Prostate gland (tissue), 2 donors: ENCODE results near the gene FCMR. TPM values are rescaled to one million over a fixed set of nuclear protein-coding genes. Genes with fewer than 3 reads are reported as not detected.

Experiments used
- DNase-seq: peaks from one replicate; pipeline ENCODE4 v3.0.0-alpha.2; 2019; ENCODE audit warnings: low spot score
- H3K27ac ChIP-seq, 2 donors: fragments of 200-600 bp; sonication (generic); 2 replicates each; pipeline ENCODE4 v1.5.1; 2017 to 2019
- H3K27me3 ChIP-seq: fragments of 200-600 bp; sonication (generic); replicated peaks from 2 replicates; pipeline ENCODE4 v1.5.1; 2019; ENCODE audit not compliant: insufficient read depth
- H3K36me3 ChIP-seq, 2 donors: fragments of 200-600 bp; sonication (generic); 1 replicate in 1 of 2; 2 replicates in 1 of 2; pipeline versions ENCODE4 v1.5.1 to v1.8.1; 2017 to 2019
- H3K4me1 ChIP-seq: fragments of 200-600 bp; sonication (generic); replicated peaks from 2 replicates; pipeline ENCODE4 v1.5.1; 2019
- H3K4me3 ChIP-seq, 2 donors: fragments of 200-600 bp; sonication (generic); 2 replicates each; pipeline ENCODE4 v1.5.1; 2017 to 2019
- H3K9me3 ChIP-seq: fragments of 200-600 bp; sonication (generic); 2 replicates; pipeline ENCODE4 v1.5.1; 2017
- CTCF ChIP-seq, 4 experiments: fragments of 200-600 bp in 2 of 4; fragments of 450-650 bp in 2 of 4; sonication (generic) in 2 of 4; IDR thresholded peaks; 1 replicate in 3 of 4; 2 replicates in 1 of 4; pipeline ENCODE4 v1.5.1; 2016 to 2019; ENCODE audit warnings: antibody characterized with exemption in 4 of 4, mild to moderate bottlenecking in 2 of 4, moderate library complexity in 2 of 4
- POLR2A ChIP-seq: fragments of 450-650 bp; IDR thresholded peaks from one replicate; pipeline ENCODE4 v1.6.1; 2016; ENCODE audit warnings: antibody characterized with exemption, mild to moderate bottlenecking
- POLR2AphosphoS5 ChIP-seq: sonication (generic); formaldehyde crosslinking; IDR thresholded peaks from one replicate; pipeline ENCODE4 v1.6.1; 2017; ENCODE audit warnings: antibody characterized with exemption
- WGBS: methylation state at CpG from one replicate; pipeline ENCODE4 v1.1.5; 2018; 5-methylcytosine and 5-hydroxymethylcytosine counted together
- intact Hi-C: fragments of 100-400 bp; cut with DNase I; formaldehyde crosslinking; loops from one replicate; pipeline ENCODE4 v1.14.2; 2022
- total RNA-seq, 2 donors: library from RNA; depleted of rRNA; stranded (reverse); fragments of >200 nt; gene quantifications; one replicate each; pipeline ENCODE4 v1.1.0, GENCODE V29; 2016

Gene FCMR
- total RNA-seq, 2 donors from 2014 or later, result 1.7 to 2.2 TPM

DNA sequence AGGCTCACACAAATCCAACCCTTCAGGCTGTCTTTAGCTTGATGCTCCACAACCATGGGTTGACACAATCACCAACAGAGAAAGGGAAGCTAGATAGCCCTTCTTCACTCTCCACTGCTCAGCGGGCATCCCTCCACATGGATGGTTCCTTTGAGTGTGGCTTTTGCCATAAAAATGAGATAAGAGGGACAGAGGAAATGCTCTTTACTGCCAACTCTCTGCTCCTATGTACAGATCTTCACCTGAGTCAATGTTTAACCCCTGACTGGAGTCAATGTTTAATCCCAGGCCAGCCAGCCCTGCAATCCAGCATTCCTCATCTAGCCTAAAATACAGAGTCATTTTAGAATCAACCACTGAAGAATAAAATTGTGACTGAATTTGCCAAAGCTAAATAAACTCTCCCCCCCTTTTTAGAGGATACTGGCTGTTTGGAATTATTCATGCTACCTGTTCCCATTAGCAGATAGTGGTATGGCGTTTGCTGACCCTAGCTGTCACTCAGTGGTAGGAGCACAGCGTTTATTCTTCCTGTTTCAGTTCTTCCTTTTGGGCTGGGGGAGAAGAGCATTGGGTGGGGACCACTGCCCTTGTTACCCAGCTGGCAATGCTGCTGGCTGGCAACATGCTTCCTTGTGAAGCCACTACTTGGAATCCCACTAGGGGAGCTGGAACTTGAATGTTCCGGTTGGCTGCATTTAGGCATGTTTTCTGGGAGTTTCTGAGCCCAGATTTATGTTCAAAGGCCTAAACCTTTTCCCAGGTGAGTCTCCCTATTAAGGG lies 29.8 kb upstream of the FCMR start:
- TF ChIP-seq POLR2A (no peak), POLR2AphosphoS5 (no peak), CTCF (IDR thresholded peaks at IDR 0.05) (no peak)
- Histone ChIP-seq H3K4me1 (no peaks in the 10 kb centered on the region), H3K9me3 (no peaks in the 10 kb centered on the region), H3K4me3 (no peak overlapping the region), H3K27ac (no peak overlapping the region), H3K36me3 (no peaks in the 10 kb centered on the region), H3K27me3 (no peaks in the 10 kb centered on the region)
- intact Hi-C loops, result no loop called here
- no peak for DNase-seq
- 85% methylated on average over 4 of the region's 4 CpGs for WGBS

- intact Hi-C loops, result no loop called here
- no peak for TF ChIP-seq POLR2AphosphoS5
- TF ChIP-seq CTCF (IDR thresholded peaks at IDR 0.05), result no peak
- TF ChIP-seq POLR2A, result no peak
- Histone ChIP-seq H3K36me3 (no peaks in the 10 kb centered on the region), H3K9me3 (no peaks in the 10 kb centered on the region), H3K4me1 (no peaks in the 10 kb centered on the region), H3K4me3 (no peak overlapping the region), H3K27me3 (no peaks in the 10 kb centered on the region), H3K27ac (no peak overlapping the region)
- 95% methylated on average over 5 of the region's 5 CpGs for WGBS
- DNase-seq, result no peak
Measured at GRCh38 chr1:206949641-206950040, 27.9 kb upstream of the FCMR start.

GRCh38 chr1:206949208-206949607 lies 27.5 kb upstream of the FCMR start:
- no peak for DNase-seq
- Histone ChIP-seq H3K27ac (no peak overlapping the region), H3K27me3 (no peaks in the 10 kb centered on the region), H3K4me1 (no peaks in the 10 kb centered on the region), H3K36me3 (no peaks in the 10 kb centered on the region), H3K4me3 (no peak overlapping the region), H3K9me3 (no peaks in the 10 kb centered on the region)
- intact Hi-C loops, result no loop called here
- TF ChIP-seq POLR2A (no peak), CTCF (IDR thresholded peaks at IDR 0.05) (no peak), POLR2AphosphoS5 (no peak)
- 94% methylated on average over 4 of the region's 4 CpGs for WGBS

DNA sequence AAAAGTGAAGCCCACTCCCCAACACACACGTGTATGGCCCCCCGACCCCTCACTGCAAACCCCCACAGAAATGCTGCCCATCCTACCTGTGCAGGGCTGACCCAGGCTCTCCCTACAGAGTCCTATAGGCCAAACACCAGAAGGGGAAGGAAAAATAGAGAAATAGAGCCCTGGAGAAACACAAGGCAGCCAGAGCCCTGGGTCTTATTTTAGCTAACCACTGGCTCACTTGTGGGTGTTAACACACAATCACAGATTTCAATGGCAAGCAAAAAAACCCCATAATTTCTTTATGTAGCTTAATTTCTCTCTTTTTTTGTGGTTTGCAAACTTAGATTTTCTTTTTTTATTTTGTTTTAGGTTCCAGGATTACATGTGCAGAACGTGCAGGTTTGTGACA lies 25.5 kb upstream of the FCMR start:
- Histone ChIP-seq H3K9me3 (no peaks in the 10 kb centered on the region), H3K4me1 (no peaks in the 10 kb centered on the region), H3K27ac (no peak overlapping the region), H3K27me3 (no peaks in the 10 kb centered on the region), H3K4me3 (no peak overlapping the region), H3K36me3 (no peaks in the 10 kb centered on the region)
- WGBS, result 82% methylated on average over 3 of the region's 3 CpGs
- TF ChIP-seq CTCF (IDR thresholded peaks at IDR 0.05), result no peak
- TF ChIP-seq POLR2AphosphoS5, result no peak
- TF ChIP-seq POLR2A, result no peak
- intact Hi-C loops, result no loop called here
- DNase-seq, result no peak

- no peak for DNase-seq
- Histone ChIP-seq H3K9me3 (no peaks in the 10 kb centered on the region), H3K27ac (no peak within 1 kb of the TSS), H3K27me3 (no peaks in the 10 kb centered on the region), H3K36me3 (no peaks in the 10 kb centered on the region), H3K4me1 (no peaks in the 10 kb centered on the region), H3K4me3 (no peak within 1 kb of the TSS)
- TF ChIP-seq CTCF (IDR thresholded peaks at IDR 0.05) (no peak), POLR2A (no peak), POLR2AphosphoS5 (no peak)
- 74% methylated on average over 7 of the region's 7 CpGs for WGBS
- intact Hi-C loops, result no loop called here
Measured at GRCh38 chr1:206946261-206946660, 24.5 kb upstream of the FCMR start, which contains the start of gene PIGR. Gene PIGR (minus strand): TSS chr1:206946466. CDS start chr1:206940531, 5,935 bp downstream.
